DND-41 (cell line): ENCODE results near the gene PRPSAP1.
A peak's percentile ranks its signal among the peaks of the same experiment; 100 is the strongest.

ENCODE experiments used
- ATAC-seq: fragments of 200-7000 bp; cut with Tn5 transposase; 3 replicates; pipeline ENCODE4 v1.9.1; 2021; ENCODE audit warnings: low read depth; ENCODE audit not compliant: insufficient read depth
- DNase-seq: peaks from one replicate; pipeline ENCODE4 v3.0.0-alpha.2; 2020
- H2AFZ ChIP-seq: 2 replicates; pipeline ENCODE4 v1.6.0; 2012; ENCODE audit warnings: low read depth, low read length
- H3K27ac ChIP-seq: 2 replicates; pipeline ENCODE4 v1.5.1; 2012; ENCODE audit warnings: low read length, inconsistent platforms
- H3K27me3 ChIP-seq: fragments of 200-600 bp; sonication (generic); 2 replicates; pipeline ENCODE4 v1.6.0; 2012; ENCODE audit warnings: low read length, mild to moderate bottlenecking, inconsistent platforms; ENCODE audit not compliant: insufficient read depth, poor library complexity
- H3K36me3 ChIP-seq: 2 replicates; pipeline ENCODE4 v1.5.1; 2012; ENCODE audit warnings: low read length, inconsistent platforms; ENCODE audit not compliant: insufficient read depth
- H3K4me1 ChIP-seq: 2 replicates; pipeline ENCODE4 v1.5.1; 2012; ENCODE audit warnings: mild to moderate bottlenecking, low read length; ENCODE audit not compliant: insufficient read depth
- H3K4me2 ChIP-seq: 2 replicates; pipeline ENCODE4 v1.6.0; 2012; ENCODE audit warnings: mild to moderate bottlenecking, moderate library complexity, low read length, inconsistent platforms; ENCODE audit not compliant: insufficient read depth
- H3K4me3 ChIP-seq, 2 experiments: fragments of 200-600 bp in 1 of 2; shearing (Covaris generic) in 1 of 2; 2 replicates each; pipeline ENCODE4 v1.5.1; 2012 to 2016; ENCODE audit warnings: inconsistent platforms in 2 of 2, low read length in 2 of 2, mild to moderate bottlenecking in 2 of 2, low read depth in 1 of 2, moderate library complexity in 1 of 2
- H3K79me2 ChIP-seq: 2 replicates; pipeline ENCODE4 v1.6.0; 2012; ENCODE audit warnings: low read length, inconsistent platforms; ENCODE audit not compliant: insufficient read depth
- H3K9ac ChIP-seq: 2 replicates; pipeline ENCODE4 v1.6.0; 2012; ENCODE audit warnings: low read depth, mild to moderate bottlenecking, inconsistent platforms, low read length, moderate library complexity
- H3K9me3 ChIP-seq: 2 replicates; pipeline ENCODE4 v1.5.1; 2012; ENCODE audit warnings: low read length, moderate library complexity, mild to moderate bottlenecking, inconsistent platforms; ENCODE audit not compliant: insufficient read depth, severe bottlenecking
- H4K20me1 ChIP-seq: 2 replicates; pipeline ENCODE4 v1.6.0; 2012; ENCODE audit warnings: low read length; ENCODE audit not compliant: insufficient read depth
- CTCF ChIP-seq: IDR thresholded peaks from 2 replicates; pipeline ENCODE4 v1.5.1; 2012; ENCODE audit warnings: borderline replicate concordance, low read length, moderate library complexity, mild to moderate bottlenecking; ENCODE audit not compliant: poor library complexity, severe bottlenecking; ENCODE audit errors: extremely low read depth
- EZH2 ChIP-seq: IDR thresholded peaks from 3 replicates; pipeline ENCODE4 v1.6.1; 2012; ENCODE audit warnings: borderline replicate concordance, low read depth, mild to moderate bottlenecking, moderate library complexity, low read length, inconsistent platforms; ENCODE audit not compliant: severe bottlenecking

The PRPSAP1 gene

GRCh38 chr17:76398523-76399174, 44.9 kb upstream of the PRPSAP1 start:
- H3K36me3 ChIP-seq = peaks cover 88% of the 10 kb centered on the region
- TF ChIP-seq EZH2 (no peak), CTCF (no peak)
- DNase-seq = no peak
- H2AFZ ChIP-seq = no peak overlapping the region
- no peaks in the 10 kb centered on the region for H3K79me2 ChIP-seq
- H3K4me2 ChIP-seq = no peak overlapping the region
- peak; percentile 27; the same call in 2 of the 3 replicates for ATAC-seq
- H3K4me1 ChIP-seq = no peaks in the 10 kb centered on the region
- peaks cover 14% of the 10 kb centered on the region for H4K20me1 ChIP-seq
- no peaks in the 10 kb centered on the region for H3K27me3 ChIP-seq
- no peak overlapping the region for H3K4me3 ChIP-seq
- no peak overlapping the region for H3K9ac ChIP-seq
- no peaks in the 10 kb centered on the region for H3K9me3 ChIP-seq
- H3K27ac ChIP-seq = no peak overlapping the region

DNA sequence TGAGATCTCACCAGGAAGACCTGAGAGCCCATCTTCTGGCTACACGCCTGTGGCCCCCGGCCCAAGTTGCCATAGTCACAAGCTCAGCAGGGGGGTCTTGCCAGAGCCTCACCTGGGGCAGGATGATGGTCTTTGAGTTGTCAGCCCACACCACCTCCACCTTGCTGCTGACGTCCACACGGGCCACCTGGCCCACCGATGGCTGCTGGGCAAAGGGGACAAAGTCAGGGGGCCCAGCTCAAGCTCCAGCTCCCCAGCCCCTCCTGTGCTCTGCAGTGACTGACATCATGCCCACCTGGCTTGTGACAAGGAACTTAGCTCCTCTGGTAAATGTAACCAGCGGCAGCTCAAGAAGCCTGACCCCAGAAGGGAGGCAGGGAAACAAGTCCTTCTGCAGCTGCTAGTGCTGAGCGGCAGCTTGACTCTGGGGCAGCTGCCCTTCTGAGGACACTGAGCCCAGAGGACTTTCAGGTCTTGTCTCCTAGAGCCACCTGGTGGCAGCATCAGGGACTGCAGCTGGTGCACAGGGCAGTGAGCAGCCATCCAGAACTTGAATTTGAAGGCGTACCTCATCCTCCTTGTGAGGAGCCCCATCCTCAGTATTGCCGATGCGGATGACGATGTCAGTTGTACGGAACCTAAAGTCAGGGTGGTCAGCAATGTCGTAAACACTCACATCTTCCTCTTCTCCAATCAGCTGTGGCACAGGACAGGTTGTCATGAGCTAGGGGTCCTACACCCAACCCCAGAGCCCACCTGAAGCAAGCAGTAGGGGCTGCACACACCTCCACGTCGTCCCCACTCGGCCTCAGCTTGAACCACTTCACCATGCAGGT, 44.2 kb upstream of the PRPSAP1 start:
- DNase-seq = peak; percentile 83
- Histone ChIP-seq H3K9me3 (no peaks in the 10 kb centered on the region), H3K36me3 (peaks cover 86% of the 10 kb centered on the region), H3K27me3 (no peaks in the 10 kb centered on the region), H3K9ac (no peak overlapping the region), H3K4me3 (no peak overlapping the region), H2AFZ (no peak overlapping the region), H3K4me2 (no peak overlapping the region), H4K20me1 (peaks cover 14% of the 10 kb centered on the region), H3K79me2 (no peaks in the 10 kb centered on the region), H3K4me1 (no peaks in the 10 kb centered on the region), H3K27ac (no peak overlapping the region)
- ATAC-seq = peak; percentile 87
- TF ChIP-seq EZH2 (no peak), CTCF (peak; percentile 99)

GRCh38 chr17:76397184-76397583, 43.5 kb upstream of the PRPSAP1 start:
- Histone ChIP-seq H3K9me3 (no peaks in the 10 kb centered on the region), H3K27me3 (no peaks in the 10 kb centered on the region), H3K36me3 (peaks cover 79% of the 10 kb centered on the region), H2AFZ (no peak overlapping the region), H3K4me3 (no peak overlapping the region), H3K4me1 (no peaks in the 10 kb centered on the region), H3K27ac (no peak overlapping the region), H3K4me2 (no peak overlapping the region), H3K9ac (no peak overlapping the region), H3K79me2 (no peaks in the 10 kb centered on the region), H4K20me1 (peaks cover 14% of the 10 kb centered on the region)
- ATAC-seq (no peak), DNase-seq (no peak)
- TF ChIP-seq CTCF (peak; percentile 16), EZH2 (no peak)
